HG03521 (cell line): ENCODE results near the gene ACSM4.
"Not testable (repeated sequence)": the region's sequence is repeated elsewhere in the genome, so short reads cannot be mapped to it uniquely, and the experiment has no call there.

Experiments
- ATAC-seq: cut with Tn5 transposase; IDR thresholded peaks from one replicate; pipeline ENCODE4 v1.9.1; 2021; ENCODE audit warnings: mild to moderate bottlenecking, moderate library complexity; ENCODE audit not compliant: unreplicated experiment

The ACSM4 gene

DNA sequence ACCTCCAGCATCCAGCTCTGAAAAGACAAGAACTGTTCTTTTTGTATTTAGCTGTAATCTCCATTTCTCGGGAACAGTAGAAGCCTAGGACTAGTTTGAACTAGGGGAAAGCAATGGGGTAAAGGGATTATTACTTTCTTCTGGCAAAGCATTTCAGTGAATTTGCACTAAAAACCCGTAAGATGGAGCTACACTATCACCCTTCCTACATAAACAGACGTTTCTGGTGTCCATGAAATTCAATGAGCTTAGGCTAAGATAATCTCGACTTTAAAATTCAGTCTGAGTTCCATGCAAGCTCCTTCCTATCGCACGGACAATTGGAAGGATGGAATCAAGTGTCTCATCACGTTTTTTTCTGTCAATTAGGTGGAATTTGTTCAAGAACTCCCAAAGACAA lies 24.0 kb downstream of the ACSM4 start:
- no peak for ATAC-seq

DNA sequence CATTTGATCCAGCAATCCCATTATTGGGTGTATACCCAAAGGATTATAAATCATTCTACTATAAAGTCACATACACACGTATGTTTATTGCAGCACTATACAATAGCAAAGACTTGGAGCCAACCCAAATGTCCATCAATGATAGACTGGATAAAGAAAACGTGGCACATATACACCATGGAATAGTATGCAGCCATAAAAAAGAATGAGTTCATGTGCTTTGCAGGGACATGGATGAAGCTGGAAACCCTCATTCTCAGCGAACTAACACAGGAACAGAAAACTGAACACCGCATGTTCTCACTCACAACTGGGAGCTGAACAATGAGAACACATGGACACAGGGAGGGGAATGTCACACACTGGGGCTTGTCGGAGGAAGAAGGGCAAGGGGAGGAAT lies 33.9 kb downstream of the ACSM4 start:
- not testable (repeated sequence) for ATAC-seq

DNA sequence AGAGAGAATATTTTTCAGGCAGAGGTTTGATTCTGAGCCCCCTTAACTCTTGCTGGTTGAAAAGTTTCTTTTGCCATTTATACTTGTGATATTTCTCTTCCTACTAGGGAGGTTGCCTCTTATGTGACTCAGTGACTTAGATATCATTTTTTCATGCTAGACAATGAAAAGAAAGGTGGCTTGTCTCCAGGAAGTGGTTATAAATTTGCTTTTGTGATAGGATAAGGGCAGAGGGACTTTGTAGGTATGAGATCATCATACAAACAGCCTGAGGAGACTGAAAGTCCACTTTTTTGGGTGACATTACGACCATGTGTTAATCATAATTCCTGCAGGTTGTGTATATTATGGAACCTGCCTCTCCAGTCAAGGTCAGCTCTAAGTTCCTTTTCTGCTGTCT lies 35.8 kb downstream of the ACSM4 start:
- ATAC-seq, result no peak

DNA sequence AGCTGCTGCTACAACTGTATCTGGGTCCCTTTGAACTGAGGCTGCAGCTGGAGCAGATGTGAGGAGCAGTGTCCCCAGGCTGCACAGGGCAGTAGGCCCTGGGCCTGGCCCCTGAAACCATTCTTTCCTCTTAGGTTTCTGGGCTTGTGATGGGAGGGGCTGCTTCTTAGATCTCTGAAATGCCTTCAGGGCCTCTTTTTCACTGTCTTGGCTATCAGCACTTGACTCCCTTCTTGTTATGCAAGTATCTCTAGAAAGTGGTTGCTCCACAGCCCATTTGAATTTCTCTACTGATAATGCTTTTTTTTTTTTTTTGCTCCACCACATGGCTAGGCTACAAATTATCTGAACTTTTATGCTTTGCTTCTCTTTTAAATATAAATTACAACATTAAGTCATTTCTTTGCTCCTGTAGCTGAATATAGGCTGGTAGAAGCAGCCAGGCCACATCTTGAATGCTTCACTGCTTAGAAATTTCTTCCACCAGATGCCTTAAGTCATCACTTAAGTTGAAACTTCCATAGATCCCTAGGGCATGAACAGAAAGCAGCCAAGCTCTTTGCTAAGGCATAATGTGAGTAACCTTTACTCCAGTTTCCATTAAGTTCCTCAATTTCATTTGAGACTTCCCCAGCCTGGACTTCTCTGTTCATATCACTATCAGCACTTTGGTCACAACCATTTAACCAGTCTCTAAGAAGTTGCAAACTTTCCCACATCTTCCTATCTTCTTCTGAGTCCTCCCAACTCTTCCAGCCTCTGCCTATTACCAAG lies 41.1 kb downstream of the ACSM4 start:
- no peak for ATAC-seq

DNA sequence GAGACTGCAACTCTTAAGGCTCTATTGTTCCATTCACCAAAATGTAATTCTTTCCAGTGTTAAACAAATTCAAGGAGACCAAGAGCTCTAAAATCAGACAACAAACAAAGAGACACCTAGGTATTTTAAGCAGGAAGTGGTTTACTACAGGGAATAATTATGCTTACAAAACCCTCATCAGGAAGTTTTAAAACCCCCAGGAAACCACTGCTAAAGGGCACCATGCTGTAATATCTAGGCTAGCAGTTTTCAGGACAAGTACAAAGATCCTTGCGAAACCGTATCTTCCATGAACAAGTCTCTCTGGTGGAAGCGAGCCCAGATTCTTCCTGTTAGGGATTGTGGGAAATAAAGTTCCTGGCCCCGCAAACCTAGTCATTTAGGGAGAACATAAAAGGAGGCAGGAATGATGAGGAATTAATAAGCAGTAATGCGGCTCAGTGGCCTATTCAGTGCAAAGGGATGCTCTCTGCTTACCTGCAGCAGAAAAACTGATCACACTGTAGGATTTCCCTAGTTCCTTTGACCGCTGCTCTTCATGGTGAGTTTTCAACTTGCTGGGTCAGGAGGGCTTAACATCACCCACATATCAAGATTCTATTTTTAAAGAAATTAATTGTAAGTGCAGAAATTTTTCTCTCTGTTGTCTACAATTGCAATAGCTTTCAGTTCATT lies 42.8 kb downstream of the ACSM4 start:
- ATAC-seq, result no peak

- no peak for ATAC-seq
Measured at GRCh38 chr12:7349418-7349817, 45.5 kb downstream of the ACSM4 start.

- ATAC-seq, result no peak
Measured at GRCh38 chr12:7351177-7351576, 47.3 kb downstream of the ACSM4 start.

- ATAC-seq, result no peak
Measured at GRCh38 chr12:7352661-7353060, 48.8 kb downstream of the ACSM4 start.

- ATAC-seq, result no peak
Measured at GRCh38 chr12:7354529-7354928, 50.7 kb downstream of the ACSM4 start.

- no peak for ATAC-seq
Measured at GRCh38 chr12:7361265-7361664, 57.4 kb downstream of the ACSM4 start.

- ATAC-seq, result no peak
Measured at GRCh38 chr12:7362734-7363133, 58.9 kb downstream of the ACSM4 start.

- no peak for ATAC-seq
Measured at GRCh38 chr12:7369274-7369729, 65.4 kb downstream of the ACSM4 start.

DNA sequence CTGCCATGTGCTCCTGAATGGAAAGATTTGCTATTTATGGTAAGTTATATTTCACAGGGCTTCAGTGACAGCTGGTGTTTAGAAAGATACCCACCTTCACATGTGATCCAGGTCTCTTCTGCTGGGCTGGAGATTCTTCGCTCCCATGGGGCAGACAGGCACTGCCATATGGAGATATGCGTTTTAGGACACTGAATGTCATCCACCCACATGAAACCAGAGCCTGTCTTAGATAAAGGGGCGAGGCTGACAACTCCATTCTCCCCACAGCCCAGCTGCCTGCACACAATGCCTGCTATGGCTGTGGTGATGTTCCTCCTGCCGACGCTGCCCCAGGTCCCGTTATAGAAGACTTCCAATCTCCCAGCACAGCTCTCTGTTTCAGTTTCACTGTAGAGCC lies 69.4 kb downstream of the ACSM4 start:
- no peak for ATAC-seq

DNA sequence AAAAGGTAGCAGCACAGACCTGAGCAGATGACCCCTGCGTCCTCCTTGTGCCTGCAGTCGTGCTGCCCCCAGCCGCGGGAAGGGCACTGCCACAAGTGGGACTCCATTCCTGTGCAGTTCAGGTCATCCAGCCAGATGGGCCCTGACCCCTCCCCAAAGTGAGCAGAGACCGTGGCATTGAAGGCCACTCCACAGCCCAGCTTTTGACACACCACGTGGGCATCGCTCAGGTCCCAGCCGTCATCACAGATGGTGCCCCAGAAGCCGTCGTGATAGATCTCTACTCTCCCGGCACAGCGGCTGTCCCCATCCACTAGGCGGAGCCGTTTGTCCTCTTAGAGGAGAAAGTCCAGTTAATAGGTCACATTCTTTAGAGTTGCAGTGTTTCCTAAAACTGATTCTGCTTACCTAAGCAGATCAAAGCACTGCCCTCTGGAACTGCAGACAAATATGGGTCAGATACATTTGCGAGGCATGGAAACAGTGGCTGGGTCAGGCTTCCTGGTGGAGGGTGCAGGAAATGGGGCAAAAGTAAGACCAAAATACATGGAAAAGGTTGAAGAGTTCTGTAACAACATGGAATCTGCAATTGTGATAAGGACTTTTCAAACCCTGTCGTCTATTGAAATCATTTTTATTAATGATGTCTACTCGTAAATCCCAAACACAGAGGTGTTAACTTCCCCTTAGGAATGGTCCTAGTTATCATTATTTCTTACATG lies 70.7 kb downstream of the ACSM4 start:
- no peak for ATAC-seq

DNA sequence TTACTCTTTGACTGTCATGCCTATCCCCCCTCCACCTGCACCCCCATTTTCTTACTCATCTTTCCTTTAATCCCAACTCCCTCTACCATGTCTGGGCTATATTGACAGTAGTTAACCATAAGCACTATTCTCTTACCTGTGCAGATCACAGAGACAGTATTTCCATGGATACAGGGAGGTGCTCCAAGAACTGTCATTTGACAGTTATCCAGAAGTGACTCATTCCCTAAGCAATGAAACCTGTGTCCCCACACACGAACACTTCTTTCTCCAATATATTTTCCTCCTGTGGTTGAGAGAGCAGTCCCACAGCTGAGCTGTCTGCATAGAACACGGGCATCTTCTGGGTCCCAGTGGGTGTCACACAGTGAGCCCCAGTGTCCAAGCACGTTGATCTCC lies 71.3 kb downstream of the ACSM4 start:
- no peak for ATAC-seq

GRCh38 chr12:7376196-7376595 lies 72.3 kb downstream of the ACSM4 start:
- ATAC-seq, result no peak
